Stimulated activated naive CD8-positive, alpha-beta T cell treated with anti-CD3 and anti-CD28 coated beads, Interleukin-15, amount 100 ng/mL, for 72 hours (primary cell): ENCODE results near the gene DCLK1.

Source experiments
- ATAC-seq: fragments of 150-1000 bp; cut with Tn5 transposase; 2 replicates; pipeline ENCODE4 v1.10.0; 2021; ENCODE audit warnings: mild to moderate bottlenecking, moderate library complexity
- DNase-seq, 2 donors: peaks; one replicate each; pipeline ENCODE4 v3.0.0; 2021 to 2022
- H3K27ac Mint-ChIP-seq, 2 donors: one replicate each; pipeline ENCODE4 v1.8.0; 2022; ENCODE audit warnings: mild to moderate bottlenecking in 2 of 2, mixed read lengths in 2 of 2, moderate library complexity in 2 of 2
- H3K27me3 Mint-ChIP-seq: one replicate; pipeline ENCODE4 v1.8.0; 2022; ENCODE audit warnings: mixed read lengths
- H3K4me1 Mint-ChIP-seq: one replicate; pipeline ENCODE4 v1.8.0; 2022; ENCODE audit warnings: mild to moderate bottlenecking, mixed read lengths
- H3K4me3 Mint-ChIP-seq, 2 donors: one replicate each; pipeline ENCODE4 v1.8.0; 2022; ENCODE audit warnings: mild to moderate bottlenecking in 2 of 2, mixed read lengths in 2 of 2, moderate library complexity in 1 of 2
- H3K9me3 Mint-ChIP-seq, 2 donors: one replicate each; pipeline ENCODE4 v1.8.0; 2022; ENCODE audit warnings: mixed read lengths in 2 of 2

DCLK1 gene

DNA sequence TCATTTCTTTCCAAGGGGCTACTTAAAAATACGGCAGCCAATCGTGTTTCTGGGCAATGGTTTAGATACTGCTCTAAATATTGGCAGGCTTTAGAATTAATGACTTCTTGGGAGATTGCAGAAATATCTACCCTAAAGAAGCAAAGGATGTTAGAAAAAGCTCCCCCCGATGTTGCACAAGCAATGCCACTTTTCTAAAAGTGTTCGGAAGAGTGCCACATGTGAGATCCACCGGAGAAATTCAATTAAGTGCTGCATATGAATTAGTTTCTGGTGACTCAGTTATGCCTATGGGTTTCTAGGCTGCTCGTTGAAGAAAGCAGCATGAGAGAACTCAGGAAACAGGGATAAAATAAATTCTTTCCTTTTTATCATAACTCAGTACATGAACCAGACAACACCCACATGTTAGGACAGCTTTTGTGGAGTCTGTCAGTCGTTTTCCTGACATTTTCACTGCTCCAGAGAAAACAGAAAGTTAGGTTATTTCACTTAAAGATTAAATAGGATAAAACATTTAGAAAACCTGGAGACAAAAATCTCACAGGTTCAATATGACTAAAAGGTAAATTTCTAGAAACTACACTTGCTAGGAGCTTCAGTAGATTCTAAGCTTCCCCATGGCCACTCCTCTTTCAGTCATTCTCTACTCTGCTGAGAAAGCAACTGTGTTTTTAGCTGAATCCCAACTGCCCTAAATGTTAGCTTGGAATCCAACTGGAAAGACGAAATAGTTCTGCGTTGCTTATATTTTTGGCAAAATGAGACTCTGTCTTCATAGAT, 244.7 kb downstream of the DCLK1 start:
- DNase-seq, result no peak
- Mint-ChIP-seq H3K4me1 (no peaks in the 10 kb centered on the region), H3K9me3 (peaks cover 0 to 1% of the 10 kb centered on the region in 2 donors), H3K4me3 (no peak overlapping the region), H3K27ac (no peak overlapping the region), H3K27me3 (no peaks in the 10 kb centered on the region)
- no peak for ATAC-seq

DNA sequence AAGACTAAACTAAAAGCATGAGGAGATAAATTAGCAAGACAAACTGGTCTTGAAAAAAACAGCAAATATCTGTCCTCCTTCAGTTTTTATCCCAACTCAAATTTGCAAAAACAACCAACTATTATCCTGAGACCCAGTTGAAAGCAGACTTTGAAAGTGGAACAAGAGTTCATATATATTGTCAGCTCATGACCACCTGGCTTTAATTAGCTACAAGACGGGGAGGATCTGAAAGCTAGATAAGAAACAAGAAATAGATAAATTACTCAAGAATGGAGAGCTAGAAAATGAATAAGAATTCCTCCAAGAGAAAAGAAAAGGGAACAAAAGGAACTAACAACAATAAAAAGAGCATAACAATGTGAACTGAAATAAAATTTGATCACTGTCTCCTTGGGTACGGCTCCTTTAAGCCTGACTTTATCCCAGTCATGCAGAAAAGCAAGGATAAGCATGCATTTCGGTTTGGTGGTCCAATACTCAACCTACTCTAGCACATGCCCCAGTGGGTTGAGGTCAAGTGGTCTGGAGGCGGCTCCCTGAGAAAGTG, 246.9 kb downstream of the DCLK1 start:
- Mint-ChIP-seq H3K4me3 (no peak overlapping the region), H3K9me3 (peaks cover 0 to 14% of the 10 kb centered on the region in 2 donors), H3K27ac (no peak overlapping the region), H3K27me3 (no peaks in the 10 kb centered on the region), H3K4me1 (no peaks in the 10 kb centered on the region)
- DNase-seq (no peak), ATAC-seq (no peak)

DNA sequence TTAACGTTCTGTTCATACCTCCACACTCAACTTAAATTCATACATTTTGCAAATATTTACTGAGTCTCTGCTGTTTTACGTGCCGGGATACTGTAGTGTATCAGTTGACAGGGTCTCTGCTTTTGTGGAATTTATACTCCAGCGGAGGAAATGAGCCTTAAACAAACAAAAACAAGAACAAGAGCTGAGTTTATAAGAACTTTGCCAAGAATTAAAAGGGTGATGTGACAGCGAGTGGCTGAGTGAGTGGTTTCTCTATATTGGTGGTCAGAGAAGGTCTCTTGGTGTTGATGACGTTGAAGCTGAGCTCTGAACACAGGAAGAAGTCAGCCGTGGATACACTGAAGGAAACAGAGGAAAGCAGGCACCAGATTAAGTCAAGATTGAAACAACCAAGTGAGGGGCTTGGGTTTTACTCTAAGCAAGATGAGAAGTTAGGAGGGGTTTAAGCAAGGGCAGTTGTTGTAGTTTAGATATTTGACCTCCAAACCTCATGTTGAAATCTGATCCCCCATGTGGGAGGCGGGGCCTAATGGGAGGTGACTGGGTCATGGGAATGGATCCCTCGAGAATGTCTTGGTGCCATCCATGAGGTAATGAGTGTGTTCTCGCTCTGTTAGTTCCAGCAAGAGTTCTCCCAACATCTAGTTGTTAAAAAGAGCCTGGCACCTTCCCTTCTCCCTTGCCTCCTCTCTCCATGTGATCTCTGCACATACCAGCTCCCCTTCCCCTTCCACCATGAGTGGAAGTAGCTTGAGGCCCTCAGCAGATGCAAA, 248.3 kb downstream of the DCLK1 start:
- H3K4me3 Mint-ChIP-seq, result no peak overlapping the region
- DNase-seq, result no peak
- H3K27me3 Mint-ChIP-seq, result no peaks in the 10 kb centered on the region
- H3K9me3 Mint-ChIP-seq, result peaks cover 0 to 14% of the 10 kb centered on the region in 2 donors
- no peak for ATAC-seq
- H3K27ac Mint-ChIP-seq, result no peak overlapping the region
- no peaks in the 10 kb centered on the region for H3K4me1 Mint-ChIP-seq

DNA sequence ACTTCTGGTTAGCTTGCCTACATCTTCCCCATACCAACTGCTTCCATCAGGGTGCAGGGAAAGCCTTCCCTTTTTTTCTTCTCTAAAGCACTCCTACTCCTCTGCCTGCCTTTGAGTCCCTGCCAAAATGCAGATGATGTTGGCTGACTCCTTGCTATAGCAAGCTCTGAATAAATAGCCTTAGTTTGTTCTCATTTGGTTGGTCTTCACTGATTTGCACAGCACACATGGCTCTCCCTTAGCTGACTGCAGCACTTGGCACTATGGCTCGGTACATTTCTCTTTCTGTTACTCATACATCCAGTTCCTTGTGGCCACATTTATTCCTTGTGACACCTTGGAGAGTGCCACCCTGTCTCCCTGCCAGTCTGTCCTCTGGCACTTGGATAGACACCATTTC, 249.8 kb downstream of the DCLK1 start:
- Mint-ChIP-seq H3K27ac (peak overlapping the region in 1 of 2 donors; percentile 85), H3K27me3 (no peaks in the 10 kb centered on the region), H3K4me3 (no peak overlapping the region), H3K9me3 (peaks cover 0 to 14% of the 10 kb centered on the region in 2 donors), H3K4me1 (no peaks in the 10 kb centered on the region)
- ATAC-seq (no peak), DNase-seq (no peak)

DNA sequence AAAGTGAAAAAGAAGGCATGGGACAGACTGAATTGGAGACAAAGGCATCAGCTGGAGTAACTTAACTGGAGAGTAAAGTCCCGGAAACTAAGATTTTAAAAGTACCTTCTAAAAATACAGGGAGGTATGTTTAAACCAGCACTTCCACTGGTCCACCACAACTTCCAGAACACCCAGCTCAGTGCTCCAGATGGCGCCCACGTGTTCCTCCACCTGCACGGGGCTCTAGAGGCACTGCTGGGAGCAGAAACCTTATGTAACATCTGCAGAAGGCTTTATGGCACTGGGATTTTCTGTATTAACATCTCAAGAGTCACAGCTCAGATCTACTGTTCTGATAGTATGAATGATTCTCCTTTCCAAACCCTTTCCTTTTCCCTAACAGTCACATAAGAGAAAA, 252.1 kb downstream of the DCLK1 start:
- Mint-ChIP-seq H3K9me3 (peaks cover 0 to 14% of the 10 kb centered on the region in 2 donors), H3K4me1 (no peaks in the 10 kb centered on the region), H3K27ac (no peak overlapping the region), H3K27me3 (no peaks in the 10 kb centered on the region), H3K4me3 (no peak overlapping the region)
- no peak for DNase-seq
- no peak for ATAC-seq

DNA sequence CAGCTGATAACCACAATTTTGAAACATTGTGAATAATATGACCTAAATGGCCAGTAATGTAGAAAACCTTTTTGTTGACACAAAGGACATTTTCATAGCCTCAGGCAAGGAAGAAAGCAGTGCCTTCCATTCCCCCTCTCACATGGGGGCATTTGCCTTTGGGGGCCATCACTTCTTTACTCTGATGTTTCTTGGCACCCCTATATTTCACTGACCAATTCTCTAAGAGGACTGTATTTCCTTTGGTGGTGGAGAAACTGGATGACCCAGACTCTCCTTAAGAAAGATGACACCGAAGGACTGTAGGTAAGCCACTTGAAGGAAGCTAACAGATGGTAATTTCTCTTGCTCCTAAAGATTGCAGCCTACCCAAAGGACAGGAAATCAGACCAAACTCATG, 254.6 kb downstream of the DCLK1 start:
- no peak overlapping the region for H3K4me3 Mint-ChIP-seq
- no peaks in the 10 kb centered on the region for H3K27me3 Mint-ChIP-seq
- no peak for ATAC-seq

DNA sequence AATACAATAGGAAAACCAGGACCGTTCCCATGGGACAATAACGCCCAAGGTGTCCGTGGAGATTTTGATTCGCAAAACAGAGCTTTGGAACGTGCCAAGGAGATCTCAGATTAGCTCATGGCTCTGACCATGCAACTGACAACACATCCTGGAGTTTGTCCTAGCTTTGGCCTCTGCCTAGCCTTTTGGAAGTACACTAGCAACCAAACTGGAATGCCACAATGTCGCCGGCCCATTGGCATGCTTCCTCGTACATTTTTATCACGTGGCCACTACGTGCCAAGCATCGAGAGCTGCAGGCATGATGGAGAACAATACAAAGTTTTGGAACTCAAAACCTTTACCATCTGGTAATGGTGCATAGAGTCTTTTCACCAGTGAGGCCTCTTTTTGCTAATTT, 256.5 kb downstream of the DCLK1 start:
- Mint-ChIP-seq H3K27me3 (no peaks in the 10 kb centered on the region), H3K27ac (no peak overlapping the region), H3K4me1 (no peaks in the 10 kb centered on the region), H3K9me3 (peaks cover 0 to 7% of the 10 kb centered on the region in 2 donors), H3K4me3 (no peak overlapping the region)
- ATAC-seq (no peak), DNase-seq (no peak)

More for the DNA sequence above, 254.6 kb downstream of the DCLK1 start:
- no peaks in the 10 kb centered on the region for H3K4me1 Mint-ChIP-seq
- H3K27ac Mint-ChIP-seq, result no peak overlapping the region
- no peak for DNase-seq
- H3K9me3 Mint-ChIP-seq, result peaks cover 0 to 14% of the 10 kb centered on the region in 2 donors

DNA sequence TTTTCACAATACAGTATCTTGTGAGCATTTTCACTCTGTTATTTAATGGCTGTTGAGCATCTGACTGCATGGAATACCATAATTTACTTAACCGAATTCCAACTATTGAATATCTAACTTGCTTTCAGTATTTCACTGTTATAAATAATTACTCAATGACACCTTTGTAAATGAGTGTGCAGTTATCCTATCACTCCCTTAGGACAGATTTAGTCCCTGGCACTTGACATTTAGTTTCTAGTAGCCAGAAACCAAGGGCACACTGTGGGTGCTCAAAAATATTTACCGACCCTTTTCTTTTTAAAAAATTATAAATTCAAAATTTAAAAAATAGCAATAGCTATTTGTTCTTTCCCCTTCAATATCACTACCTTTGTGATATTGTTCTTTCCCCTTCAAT, 258.8 kb downstream of the DCLK1 start:
- Mint-ChIP-seq H3K27me3 (no peaks in the 10 kb centered on the region), H3K27ac (no peak overlapping the region), H3K4me1 (no peaks in the 10 kb centered on the region), H3K9me3 (peaks cover 4% of the 10 kb centered on the region in 2 donors), H3K4me3 (no peak overlapping the region)
- DNase-seq, result no peak
- no peak for ATAC-seq

DNA sequence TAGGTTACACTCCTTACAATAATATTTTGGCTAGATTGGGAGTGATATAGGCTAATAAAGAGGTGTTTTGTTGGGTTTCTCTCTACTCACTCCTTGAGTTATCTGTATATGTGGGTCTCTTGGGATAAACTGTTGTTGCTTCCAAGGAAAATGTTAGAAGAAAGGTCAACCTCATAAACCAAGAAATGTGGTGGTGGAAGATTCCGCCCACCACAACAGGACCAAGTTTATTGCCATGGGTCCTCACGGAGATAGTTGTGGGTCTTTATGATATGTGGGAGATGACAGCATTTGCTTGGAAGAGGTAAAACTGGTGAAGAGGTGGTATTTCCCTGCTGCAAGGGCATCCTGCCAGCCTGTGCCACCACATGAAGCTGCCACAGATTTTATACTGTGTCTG, 259.6 kb downstream of the DCLK1 start:
- DNase-seq, result no peak
- ATAC-seq, result no peak
- H3K27ac Mint-ChIP-seq, result no peak overlapping the region
- H3K4me1 Mint-ChIP-seq, result no peaks in the 10 kb centered on the region
- no peak overlapping the region for H3K4me3 Mint-ChIP-seq
- H3K27me3 Mint-ChIP-seq, result no peaks in the 10 kb centered on the region
- peaks cover 4% of the 10 kb centered on the region in 2 donors for H3K9me3 Mint-ChIP-seq

DNA sequence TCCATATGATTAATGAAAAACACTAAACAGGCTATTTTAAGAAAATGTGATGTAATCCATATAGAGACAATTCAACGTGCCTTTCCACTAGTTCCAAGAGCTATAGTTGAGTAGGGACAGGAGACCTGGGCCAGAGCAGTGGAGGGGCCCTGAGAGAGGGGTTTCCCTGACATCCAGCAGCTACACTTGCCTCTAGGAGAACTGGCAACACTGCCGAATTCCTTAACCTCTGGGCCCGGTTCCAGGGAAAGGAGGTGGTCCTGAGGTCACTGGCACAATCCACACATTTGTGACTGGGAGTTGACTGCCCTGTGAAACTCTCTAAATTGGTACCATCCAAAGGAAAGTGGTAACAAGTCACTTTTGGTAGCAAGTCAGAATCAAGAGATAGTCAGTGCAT, 264.4 kb downstream of the DCLK1 start:
- no peak overlapping the region for H3K27ac Mint-ChIP-seq
- DNase-seq, result no peak
- no peaks in the 10 kb centered on the region for H3K4me1 Mint-ChIP-seq
- no peaks in the 10 kb centered on the region for H3K27me3 Mint-ChIP-seq
- ATAC-seq, result no peak
- peaks cover 13 to 14% of the 10 kb centered on the region in 2 donors for H3K9me3 Mint-ChIP-seq
- no peak overlapping the region for H3K4me3 Mint-ChIP-seq

DNA sequence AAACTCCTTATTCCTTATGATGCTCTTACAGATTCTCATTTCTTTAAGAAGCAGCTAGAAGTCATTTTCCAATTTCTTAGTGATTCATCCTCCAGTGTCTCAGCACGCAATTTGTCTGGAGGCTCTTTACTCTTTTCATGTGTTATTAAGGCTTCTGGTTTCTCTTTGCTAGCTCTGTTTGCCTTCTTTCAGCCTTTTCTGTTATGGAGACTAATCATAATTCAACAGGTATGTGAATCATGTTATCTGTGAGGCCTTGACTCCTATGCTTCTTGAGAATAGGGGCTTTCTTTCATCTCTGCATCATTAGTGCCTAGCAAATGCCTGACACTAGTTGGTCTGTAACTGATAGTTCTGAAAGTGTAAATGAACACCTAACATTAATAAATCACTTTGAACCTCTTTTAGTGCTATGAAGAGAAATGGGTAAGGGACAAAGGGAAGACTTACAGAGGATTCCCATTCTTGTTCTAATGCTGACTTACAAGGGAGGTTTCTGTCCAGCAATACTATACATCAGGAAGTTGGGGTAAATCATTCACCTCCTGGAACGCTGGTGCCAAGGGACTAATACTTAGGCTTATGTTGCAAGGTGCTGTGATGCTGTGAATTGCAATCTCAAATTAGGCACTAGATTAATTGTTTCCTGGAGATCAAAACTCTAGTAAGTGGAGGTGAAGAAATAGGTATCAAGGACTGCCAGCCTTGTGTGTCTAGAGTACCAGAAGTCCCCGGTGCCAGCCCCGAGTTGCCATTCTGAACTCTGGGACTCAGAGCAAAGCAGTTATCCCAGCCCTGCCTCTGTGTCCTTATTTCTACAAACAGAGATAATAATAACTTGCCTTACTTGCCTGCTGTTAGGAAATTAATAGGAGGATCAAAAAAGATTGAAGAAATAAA, 265.6 kb downstream of the DCLK1 start:
- ATAC-seq (no peak), DNase-seq (no peak)
- no peak overlapping the region for H3K27ac Mint-ChIP-seq
- H3K4me3 Mint-ChIP-seq, result no peak overlapping the region
- H3K9me3 Mint-ChIP-seq, result peaks cover 13 to 15% of the 10 kb centered on the region in 2 donors
- H3K27me3 Mint-ChIP-seq, result no peaks in the 10 kb centered on the region
- no peaks in the 10 kb centered on the region for H3K4me1 Mint-ChIP-seq

DNA sequence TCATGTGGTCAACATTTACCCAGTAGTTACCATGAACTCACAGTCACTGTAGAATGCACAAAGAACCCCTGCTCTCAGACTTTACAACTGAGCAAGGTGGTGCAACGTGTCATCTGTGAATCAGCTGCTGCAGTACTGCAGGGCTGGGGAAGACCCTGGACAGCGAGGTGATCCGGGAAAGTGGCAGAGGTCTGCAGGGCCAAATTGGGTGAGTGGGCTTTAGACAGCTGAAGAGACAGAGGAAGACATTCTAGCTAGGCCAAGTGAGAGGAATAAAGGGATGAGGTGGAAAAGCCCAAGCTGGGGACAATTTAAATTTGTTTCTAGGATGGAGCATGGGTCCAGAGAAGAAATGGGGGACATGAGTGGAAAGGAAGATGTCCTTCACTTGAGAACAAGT, 270.5 kb downstream of the DCLK1 start:
- H3K4me1 Mint-ChIP-seq, result no peaks in the 10 kb centered on the region
- peaks cover 24% of the 10 kb centered on the region for H3K27me3 Mint-ChIP-seq
- no peak overlapping the region for H3K27ac Mint-ChIP-seq
- no peak for ATAC-seq
- H3K4me3 Mint-ChIP-seq, result no peak overlapping the region
- DNase-seq, result no peak
- peaks cover 9 to 11% of the 10 kb centered on the region in 2 donors for H3K9me3 Mint-ChIP-seq

DNA sequence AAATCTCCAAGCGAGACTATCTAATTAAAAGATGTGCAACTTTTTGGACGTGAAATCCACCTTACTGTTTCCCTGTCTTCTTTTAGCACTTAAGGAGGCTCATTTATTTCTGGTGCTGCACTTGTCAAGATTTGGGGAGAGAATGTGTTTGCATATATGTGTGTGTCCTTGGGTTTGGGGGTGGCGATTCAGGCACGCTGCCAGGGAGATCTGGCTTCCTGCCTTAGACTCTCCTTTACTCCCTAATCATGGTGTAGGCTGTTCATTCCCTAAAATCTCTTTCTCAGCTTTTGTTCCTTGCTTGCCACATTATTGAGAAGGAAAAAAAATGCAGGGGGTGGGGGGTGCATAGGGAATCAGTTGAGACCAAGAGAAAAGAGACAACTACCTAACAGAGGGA, 271.2 kb downstream of the DCLK1 start:
- ATAC-seq, result no peak
- no peak for DNase-seq
- Mint-ChIP-seq H3K27me3 (peaks cover 30% of the 10 kb centered on the region), H3K9me3 (peaks cover 9 to 11% of the 10 kb centered on the region in 2 donors), H3K4me1 (no peaks in the 10 kb centered on the region), H3K4me3 (no peak overlapping the region), H3K27ac (no peak overlapping the region)

DNA sequence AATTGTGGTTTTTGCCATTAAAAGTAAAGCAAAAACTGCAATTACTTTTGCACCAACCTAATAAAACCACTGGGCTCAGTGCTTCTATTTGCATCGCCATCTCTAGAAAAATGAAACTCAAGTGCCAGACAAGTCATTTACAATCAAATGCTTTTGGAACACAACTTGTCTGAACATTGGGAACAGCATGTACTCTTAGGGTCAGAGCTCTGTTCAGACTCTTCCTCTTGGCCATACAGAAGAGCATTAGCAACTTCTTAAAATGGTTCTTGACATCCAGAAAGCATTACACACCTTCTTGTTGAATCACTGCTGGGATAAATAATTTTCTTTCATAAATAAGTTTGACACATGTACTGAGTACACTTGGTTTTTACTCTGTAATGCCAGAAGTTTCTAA, 272.5 kb downstream of the DCLK1 start:
- DNase-seq (no peak), ATAC-seq (no peak)
- Mint-ChIP-seq H3K27ac (no peak overlapping the region), H3K9me3 (peaks cover 9 to 11% of the 10 kb centered on the region in 2 donors), H3K4me3 (no peak overlapping the region), H3K27me3 (peaks cover 43% of the 10 kb centered on the region), H3K4me1 (no peaks in the 10 kb centered on the region)

DNA sequence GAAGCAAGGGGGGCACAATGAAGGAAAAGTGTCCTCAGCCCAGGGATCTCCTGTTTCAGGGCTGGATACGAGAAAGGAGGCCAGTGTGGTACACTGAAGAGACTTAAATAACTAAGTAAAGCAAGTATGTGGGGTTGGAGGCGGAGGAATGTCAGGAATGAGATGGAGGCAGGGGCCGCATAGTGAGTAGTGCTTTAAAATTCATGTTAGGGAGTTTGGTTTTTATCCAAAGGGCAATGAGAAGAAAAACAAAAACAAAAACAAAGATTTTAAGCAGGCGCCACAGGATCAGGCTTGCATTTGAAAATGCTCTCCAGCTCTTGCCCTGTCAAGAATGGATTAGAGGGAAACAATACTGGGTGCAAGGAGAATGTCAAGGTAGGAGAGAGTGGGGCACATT, 273.4 kb downstream of the DCLK1 start:
- Mint-ChIP-seq H3K4me1 (no peaks in the 10 kb centered on the region), H3K27ac (no peak overlapping the region), H3K27me3 (peaks cover 47% of the 10 kb centered on the region), H3K4me3 (no peak overlapping the region), H3K9me3 (peaks cover 9 to 11% of the 10 kb centered on the region in 2 donors)
- no peak for DNase-seq
- no peak for ATAC-seq
